ENCODE data around the gene SUSD3. TPM values are rescaled to one million over a fixed set of nuclear protein-coding genes. Genes with fewer than 3 reads are reported as not detected.

The SUSD3 gene
- total RNA-seq, 1 donor from 2014 or later: not detected

GRCh38 chr9:93081931-93082330, 23.4 kb downstream of the SUSD3 start:
- Mint-ChIP-seq H3K4me1 (ENCODE audit: low read depth) (no peaks in the 10 kb centered on the region), H3K27me3 (ENCODE audit: low read depth) (no peaks in the 10 kb centered on the region), H3K36me3 (ENCODE audit: low read depth) (no peaks in the 10 kb centered on the region), H3K4me3 (ENCODE audit: unreplicated experiment) (no peak overlapping the region), H3K27ac (ENCODE audit: unreplicated experiment) (no peak overlapping the region), H3K9me3 (ENCODE audit: low read depth) (peaks cover 4% of the 10 kb centered on the region)
- no peak for DNase-seq (ENCODE audit: low spot score)
- TF ChIP-seq, protein P1, sequence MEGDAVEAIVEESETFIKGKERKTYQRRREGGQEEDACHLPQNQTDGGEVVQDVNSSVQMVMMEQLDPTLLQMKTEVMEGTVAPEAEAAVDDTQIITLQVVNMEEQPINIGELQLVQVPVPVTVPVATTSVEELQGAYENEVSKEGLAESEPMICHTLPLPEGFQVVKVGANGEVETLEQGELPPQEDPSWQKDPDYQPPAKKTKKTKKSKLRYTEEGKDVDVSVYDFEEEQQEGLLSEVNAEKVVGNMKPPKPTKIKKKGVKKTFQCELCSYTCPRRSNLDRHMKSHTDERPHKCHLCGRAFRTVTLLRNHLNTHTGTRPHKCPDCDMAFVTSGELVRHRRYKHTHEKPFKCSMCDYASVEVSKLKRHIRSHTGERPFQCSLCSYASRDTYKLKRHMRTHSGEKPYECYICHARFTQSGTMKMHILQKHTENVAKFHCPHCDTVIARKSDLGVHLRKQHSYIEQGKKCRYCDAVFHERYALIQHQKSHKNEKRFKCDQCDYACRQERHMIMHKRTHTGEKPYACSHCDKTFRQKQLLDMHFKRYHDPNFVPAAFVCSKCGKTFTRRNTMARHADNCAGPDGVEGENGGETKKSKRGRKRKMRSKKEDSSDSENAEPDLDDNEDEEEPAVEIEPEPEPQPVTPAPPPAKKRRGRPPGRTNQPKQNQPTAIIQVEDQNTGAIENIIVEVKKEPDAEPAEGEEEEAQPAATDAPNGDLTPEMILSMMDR (IDR thresholded peaks at IDR 0.05): no peak

GRCh38 chr9:93082841-93083411, 24.4 kb downstream of the SUSD3 start:
- Mint-ChIP-seq H3K4me3 (ENCODE audit: unreplicated experiment) (no peak overlapping the region), H3K9me3 (ENCODE audit: low read depth) (peaks cover 4% of the 10 kb centered on the region), H3K36me3 (ENCODE audit: low read depth) (no peaks in the 10 kb centered on the region), H3K27ac (ENCODE audit: unreplicated experiment) (no peak overlapping the region), H3K4me1 (ENCODE audit: low read depth) (no peaks in the 10 kb centered on the region), H3K27me3 (ENCODE audit: low read depth) (no peaks in the 10 kb centered on the region)
- TF ChIP-seq, protein P1 (IDR thresholded peaks at IDR 0.05): no peak
- DNase-seq (ENCODE audit: low spot score): peak; percentile 73

DNA sequence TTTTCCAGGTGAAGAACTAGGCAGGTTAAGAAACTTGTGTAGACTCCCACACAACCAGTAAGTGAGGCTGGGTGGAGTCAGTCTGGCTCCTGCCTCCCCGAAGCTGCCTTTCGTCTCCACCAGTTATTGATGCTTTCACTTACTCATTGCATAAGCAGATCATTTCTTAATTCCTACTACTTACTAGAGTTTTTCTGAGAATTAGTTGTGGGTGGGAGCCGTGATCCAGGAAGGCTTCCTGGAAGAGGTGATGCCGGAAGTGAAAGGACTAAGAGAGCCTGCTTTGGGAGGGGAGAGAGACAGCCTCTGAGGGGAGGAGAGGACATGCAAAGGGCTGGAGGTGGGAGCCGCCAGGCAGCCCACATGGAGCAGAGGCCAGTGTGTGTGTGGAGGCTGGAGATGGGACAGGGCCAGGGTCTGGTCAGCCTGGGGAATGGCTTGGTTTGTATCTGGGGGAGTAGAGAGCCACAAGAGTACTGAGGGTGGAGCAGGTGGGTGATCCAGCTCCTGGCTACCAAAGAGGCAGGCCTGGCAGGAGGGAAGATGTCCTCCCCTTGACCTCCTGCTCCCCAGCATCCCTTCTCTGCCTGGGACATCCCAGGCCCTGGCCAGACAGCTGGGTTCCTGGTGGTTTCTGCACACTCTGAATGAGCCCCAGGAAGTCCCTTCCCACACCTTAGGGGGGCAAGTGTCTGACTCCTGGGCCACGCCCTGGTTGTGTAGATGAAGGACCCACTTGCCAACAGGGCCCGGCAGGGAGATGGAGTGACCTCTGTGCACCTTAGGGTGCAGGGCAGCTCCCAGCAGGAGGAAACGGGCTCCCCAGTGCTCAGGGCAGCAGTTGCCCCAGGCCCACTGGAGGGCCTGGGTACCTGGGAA, 25.3 kb downstream of the SUSD3 start:
- H3K4me3 Mint-ChIP-seq (ENCODE audit: unreplicated experiment): no peak overlapping the region
- TF ChIP-seq, protein P1 (IDR thresholded peaks at IDR 0.05): no peak
- H3K27me3 Mint-ChIP-seq (ENCODE audit: low read depth): no peaks in the 10 kb centered on the region
- H3K4me1 Mint-ChIP-seq (ENCODE audit: low read depth): no peaks in the 10 kb centered on the region
- peak; percentile 82 for DNase-seq (ENCODE audit: low spot score)
- no peaks in the 10 kb centered on the region for H3K36me3 Mint-ChIP-seq (ENCODE audit: low read depth)
- H3K9me3 Mint-ChIP-seq (ENCODE audit: low read depth): peaks cover 4% of the 10 kb centered on the region
- no peak overlapping the region for H3K27ac Mint-ChIP-seq (ENCODE audit: unreplicated experiment)

GRCh38 chr9:93084471-93084881, 26.0 kb downstream of the SUSD3 start:
- H3K27me3 Mint-ChIP-seq (ENCODE audit: low read depth): no peaks in the 10 kb centered on the region
- TF ChIP-seq, protein P1 (IDR thresholded peaks at IDR 0.05): no peak
- peak; percentile 66 for DNase-seq (ENCODE audit: low spot score)
- no peaks in the 10 kb centered on the region for H3K4me1 Mint-ChIP-seq (ENCODE audit: low read depth)
- peaks cover 4% of the 10 kb centered on the region for H3K9me3 Mint-ChIP-seq (ENCODE audit: low read depth)
- no peaks in the 10 kb centered on the region for H3K36me3 Mint-ChIP-seq (ENCODE audit: low read depth)
- H3K27ac Mint-ChIP-seq (ENCODE audit: unreplicated experiment): no peak overlapping the region
- no peak overlapping the region for H3K4me3 Mint-ChIP-seq (ENCODE audit: unreplicated experiment)

- H3K36me3 Mint-ChIP-seq (ENCODE audit: low read depth): no peaks in the 10 kb centered on the region
- H3K4me3 Mint-ChIP-seq (ENCODE audit: unreplicated experiment): no peak overlapping the region
- no peak overlapping the region for H3K27ac Mint-ChIP-seq (ENCODE audit: unreplicated experiment)
- no peaks in the 10 kb centered on the region for H3K27me3 Mint-ChIP-seq (ENCODE audit: low read depth)
- H3K4me1 Mint-ChIP-seq (ENCODE audit: low read depth): no peaks in the 10 kb centered on the region
- peaks cover 8% of the 10 kb centered on the region for H3K9me3 Mint-ChIP-seq (ENCODE audit: low read depth)
- peak; percentile 41 for DNase-seq (ENCODE audit: low spot score)
- TF ChIP-seq, protein P1 (IDR thresholded peaks at IDR 0.05): no peak
These were observed 27.2 kb downstream of the SUSD3 start for GRCh38 chr9:93085676-93086075.
